DOHH2 (cell line): ENCODE measurements around the gene CASP2.

Source experiments
- CTCF ChIP-seq: fragments of 200-600 bp; sonication (generic); IDR thresholded peaks from one replicate; pipeline ENCODE4 v1.5.1; 2014; ENCODE audit warnings: antibody characterized with exemption, mild to moderate bottlenecking, low read depth, low read length; ENCODE audit not compliant: poor library complexity, severe bottlenecking
- EZH2phosphoT487 ChIP-seq: fragments of 200-600 bp; sonication (generic); IDR thresholded peaks from 2 replicates; pipeline ENCODE4 v1.6.1; 2017; ENCODE audit warnings: borderline replicate concordance, mild to moderate bottlenecking, antibody characterized with exemption, low read length, moderate library complexity, mixed read lengths

- TF ChIP-seq CTCF, result no peak
- TF ChIP-seq EZH2phosphoT487, result no peak
Measured at GRCh38 chr7:143243614-143244013, 44.5 kb upstream of the CASP2 start.
